ENCODE data around the gene PRSS12. TPM values are rescaled to one million over a fixed set of nuclear protein-coding genes. Genes with fewer than 3 reads are reported as not detected.

PRSS12 gene
- total RNA-seq, 1 experiment from 2014 or later = 13.8 TPM

DNA sequence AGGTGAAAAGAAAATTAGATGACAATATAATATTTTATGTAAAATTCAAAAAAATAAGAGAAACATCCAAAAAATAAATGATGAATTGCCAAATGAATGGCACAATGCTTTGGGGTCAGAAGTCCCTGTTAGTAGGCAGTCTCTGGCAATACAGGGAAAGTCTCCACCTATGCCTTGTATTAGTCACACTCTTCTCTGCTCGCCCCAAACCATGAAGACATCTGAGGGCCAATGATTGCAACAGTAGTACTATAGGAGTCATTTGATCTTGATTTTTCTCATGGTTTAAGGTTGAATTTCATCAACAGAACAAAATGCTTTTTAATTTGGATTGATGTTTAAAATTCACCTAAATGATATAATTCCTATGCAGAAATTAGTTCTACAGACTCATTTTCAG lies 3.9 kb upstream of the PRSS12 start (continued):
- no peak for TF ChIP-seq EGR1 (IDR thresholded peaks at IDR 0.05; ENCODE audit: low read depth)

DNA sequence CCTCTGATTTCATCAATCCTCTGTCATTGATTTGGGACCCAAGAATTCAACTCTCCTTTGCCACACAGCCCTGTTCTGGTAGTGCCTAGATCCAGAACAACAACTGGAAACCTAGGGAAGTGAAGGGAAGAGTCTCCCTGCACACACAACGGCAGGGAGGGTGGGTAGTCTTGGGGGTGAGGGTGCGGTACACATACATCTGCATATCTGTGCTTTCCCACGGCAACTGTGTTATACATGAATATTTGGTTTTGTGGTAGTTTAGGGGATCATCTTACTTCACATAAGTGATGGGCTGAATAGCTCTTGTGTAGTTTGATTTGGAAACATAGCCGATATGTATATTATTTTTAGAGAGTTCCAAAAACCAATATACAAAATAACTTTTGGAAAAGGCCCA lies 3.3 kb upstream of the PRSS12 start:
- no peaks in the 10 kb centered on the region for H3K36me3 ChIP-seq (ENCODE audit: control insufficient read depth in 1 of 2, insufficient read depth in 2 of 2, low read length in 2 of 2)
- intact Hi-C loops (cut with micrococcal nuclease) = no loop called here
- no peak overlapping the region for H2AFZ ChIP-seq (ENCODE audit: low read depth, low read length, poor library complexity, severe bottlenecking)
- H3K9ac ChIP-seq (ENCODE audit: low read length) = no peak overlapping the region
- no peak for ATAC-seq
- H3K9me2 ChIP-seq (ENCODE audit: insufficient read depth) = no peaks in the 10 kb centered on the region
- no peaks in the 10 kb centered on the region for H3K27me3 ChIP-seq (ENCODE audit: insufficient read depth, low read length)
- H3K4me2 ChIP-seq (ENCODE audit: low read length) = no peak overlapping the region
- ChIA-PET RAD21 (ENCODE audit: low non-redundant PET in 1 of 2, low total read pairs in 2 of 2, uncharacterized antibody in 2 of 2, unreplicated experiment in 2 of 2) (no interaction called here), POLR2A (no interaction called here), CTCF (no interaction called here)
- TF ChIP-seq EGR1 (IDR thresholded peaks at IDR 0.05; ENCODE audit: low read depth) (no peak), ZFX (IDR thresholded peaks at IDR 0.05) (no peak)
- DNase-seq (ENCODE audit: low read depth, low spot score) = no peak
- no TSS peak for BruUV-seq (replicated peaks)
- H3K27ac ChIP-seq (ENCODE audit: low read depth, low read length) = no peak overlapping the region
- H3K4me3 ChIP-seq (replicated peaks in 1 of 2; ENCODE audit: low read depth in 1 of 2, low read length in 2 of 2) = no peak overlapping the region
- H3K9me3 ChIP-seq (ENCODE audit: control insufficient read depth in 1 of 2, insufficient read depth in 1 of 2, low read depth in 1 of 2, low read length in 2 of 2) = no peaks in the 10 kb centered on the region
- no peaks in the 10 kb centered on the region for H4K20me1 ChIP-seq (ENCODE audit: insufficient read depth)
- peaks cover 0 to 24% of the 10 kb centered on the region in 2 experiments; a peak in 2 of 4 replicates for H3K4me1 ChIP-seq (ENCODE audit: control insufficient read depth in 1 of 2, insufficient read depth in 2 of 2, low read length in 2 of 2)
- H3K79me2 ChIP-seq (ENCODE audit: insufficient read depth, low read length) = no peaks in the 10 kb centered on the region

DNA sequence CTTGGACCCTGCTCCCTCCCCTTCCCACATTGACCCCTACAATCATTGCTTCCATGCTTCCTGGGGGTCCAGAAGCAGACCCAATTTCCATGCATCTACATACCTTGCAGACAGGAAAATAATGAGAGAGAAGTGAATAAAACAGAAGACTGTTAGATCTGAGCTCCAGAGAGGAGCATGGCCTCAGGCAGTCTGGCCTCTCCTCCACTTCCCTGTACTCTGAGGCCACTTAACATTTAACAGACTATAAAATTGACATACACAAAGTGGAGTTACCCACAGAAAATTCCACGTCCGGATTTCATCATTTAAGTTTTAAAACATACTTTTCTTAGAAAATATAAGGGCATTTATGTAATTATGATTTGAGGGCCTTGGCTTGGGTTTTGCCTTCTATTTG lies 2.1 kb upstream of the PRSS12 start:
- ChIA-PET RAD21 (ENCODE audit: low non-redundant PET in 1 of 2, low total read pairs in 2 of 2, uncharacterized antibody in 2 of 2, unreplicated experiment in 2 of 2) (no interaction called here), POLR2A (no interaction called here), CTCF (no interaction called here)
- Histone ChIP-seq H4K20me1 (ENCODE audit: insufficient read depth) (no peaks in the 10 kb centered on the region), H3K4me3 (replicated peaks in 1 of 2; ENCODE audit: low read depth in 1 of 2, low read length in 2 of 2) (no peak overlapping the region), H3K4me2 (ENCODE audit: low read length) (no peak overlapping the region), H2AFZ (ENCODE audit: low read depth, low read length, poor library complexity, severe bottlenecking) (no peak overlapping the region), H3K9me2 (ENCODE audit: insufficient read depth) (no peaks in the 10 kb centered on the region), H3K4me1 (ENCODE audit: control insufficient read depth in 1 of 2, insufficient read depth in 2 of 2, low read length in 2 of 2) (peaks cover 0 to 28% of the 10 kb centered on the region in 2 experiments; a peak in 2 of 4 replicates), H3K27ac (ENCODE audit: low read depth, low read length) (no peak overlapping the region), H3K79me2 (ENCODE audit: insufficient read depth, low read length) (no peaks in the 10 kb centered on the region), H3K36me3 (ENCODE audit: control insufficient read depth in 1 of 2, insufficient read depth in 2 of 2, low read length in 2 of 2) (no peaks in the 10 kb centered on the region), H3K27me3 (ENCODE audit: insufficient read depth, low read length) (no peaks in the 10 kb centered on the region), H3K9ac (ENCODE audit: low read length) (no peak overlapping the region), H3K9me3 (ENCODE audit: control insufficient read depth in 1 of 2, insufficient read depth in 1 of 2, low read depth in 1 of 2, low read length in 2 of 2) (no peaks in the 10 kb centered on the region)
- no TSS peak for BruUV-seq (replicated peaks)
- ATAC-seq (no peak), DNase-seq (ENCODE audit: low read depth, low spot score) (no peak)
- intact Hi-C loops (cut with micrococcal nuclease) = no loop called here
- TF ChIP-seq POLR2A (IDR thresholded peaks at IDR 0.05; ENCODE audit: borderline replicate concordance, extremely low read depth, insufficient read depth, insufficient read length) = no peak
- TF ChIP-seq ZFX (IDR thresholded peaks at IDR 0.05) = no peak
- TF ChIP-seq YY1 (IDR thresholded peaks at IDR 0.05; ENCODE audit: extremely low read depth, insufficient replicate concordance, low read depth, low read length) = no peak
- no peak for TF ChIP-seq SRF (IDR thresholded peaks at IDR 0.05; ENCODE audit: low read depth)
- TF ChIP-seq EZH2phosphoT487 (IDR thresholded peaks at IDR 0.05; ENCODE audit: borderline replicate concordance) = no peak
- TF ChIP-seq EZH2 (IDR thresholded peaks at IDR 0.05) = no peak
- no peak for TF ChIP-seq CEBPB (IDR thresholded peaks at IDR 0.05; ENCODE audit: low read depth)
- no peak for TF ChIP-seq FOSL1 (IDR thresholded peaks at IDR 0.05; ENCODE audit: low read depth)
- TF ChIP-seq, protein P1, sequence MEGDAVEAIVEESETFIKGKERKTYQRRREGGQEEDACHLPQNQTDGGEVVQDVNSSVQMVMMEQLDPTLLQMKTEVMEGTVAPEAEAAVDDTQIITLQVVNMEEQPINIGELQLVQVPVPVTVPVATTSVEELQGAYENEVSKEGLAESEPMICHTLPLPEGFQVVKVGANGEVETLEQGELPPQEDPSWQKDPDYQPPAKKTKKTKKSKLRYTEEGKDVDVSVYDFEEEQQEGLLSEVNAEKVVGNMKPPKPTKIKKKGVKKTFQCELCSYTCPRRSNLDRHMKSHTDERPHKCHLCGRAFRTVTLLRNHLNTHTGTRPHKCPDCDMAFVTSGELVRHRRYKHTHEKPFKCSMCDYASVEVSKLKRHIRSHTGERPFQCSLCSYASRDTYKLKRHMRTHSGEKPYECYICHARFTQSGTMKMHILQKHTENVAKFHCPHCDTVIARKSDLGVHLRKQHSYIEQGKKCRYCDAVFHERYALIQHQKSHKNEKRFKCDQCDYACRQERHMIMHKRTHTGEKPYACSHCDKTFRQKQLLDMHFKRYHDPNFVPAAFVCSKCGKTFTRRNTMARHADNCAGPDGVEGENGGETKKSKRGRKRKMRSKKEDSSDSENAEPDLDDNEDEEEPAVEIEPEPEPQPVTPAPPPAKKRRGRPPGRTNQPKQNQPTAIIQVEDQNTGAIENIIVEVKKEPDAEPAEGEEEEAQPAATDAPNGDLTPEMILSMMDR (IDR thresholded peaks at IDR 0.05 in 2 of 3, conservative IDR thresholded peaks at IDR 0.05 in 1 of 3; ENCODE audit: borderline replicate concordance in 1 of 3, insufficient read depth in 1 of 3, low read depth in 2 of 3, low read length in 2 of 3) = no peak
- TF ChIP-seq TCF7L2 (IDR thresholded peaks at IDR 0.05; ENCODE audit: borderline replicate concordance, extremely low read depth, insufficient read depth, insufficient read length) = no peak
- TF ChIP-seq RAD21 (IDR thresholded peaks at IDR 0.05; ENCODE audit: low read depth) = no peak
- TF ChIP-seq, protein P2, sequence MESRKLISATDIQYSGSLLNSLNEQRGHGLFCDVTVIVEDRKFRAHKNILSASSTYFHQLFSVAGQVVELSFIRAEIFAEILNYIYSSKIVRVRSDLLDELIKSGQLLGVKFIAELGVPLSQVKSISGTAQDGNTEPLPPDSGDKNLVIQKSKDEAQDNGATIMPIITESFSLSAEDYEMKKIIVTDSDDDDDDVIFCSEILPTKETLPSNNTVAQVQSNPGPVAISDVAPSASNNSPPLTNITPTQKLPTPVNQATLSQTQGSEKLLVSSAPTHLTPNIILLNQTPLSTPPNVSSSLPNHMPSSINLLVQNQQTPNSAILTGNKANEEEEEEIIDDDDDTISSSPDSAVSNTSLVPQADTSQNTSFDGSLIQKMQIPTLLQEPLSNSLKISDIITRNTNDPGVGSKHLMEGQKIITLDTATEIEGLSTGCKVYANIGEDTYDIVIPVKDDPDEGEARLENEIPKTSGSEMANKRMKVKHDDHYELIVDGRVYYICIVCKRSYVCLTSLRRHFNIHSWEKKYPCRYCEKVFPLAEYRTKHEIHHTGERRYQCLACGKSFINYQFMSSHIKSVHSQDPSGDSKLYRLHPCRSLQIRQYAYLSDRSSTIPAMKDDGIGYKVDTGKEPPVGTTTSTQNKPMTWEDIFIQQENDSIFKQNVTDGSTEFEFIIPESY (IDR thresholded peaks at IDR 0.05; ENCODE audit: extremely low read depth, insufficient replicate concordance, low read length) = no peak
- no peak for TF ChIP-seq ZNF274 (IDR thresholded peaks at IDR 0.05; ENCODE audit: low read depth, low read length)
- no peak for TF ChIP-seq SIN3A (IDR thresholded peaks at IDR 0.05; ENCODE audit: low read depth)
- no peak for TF ChIP-seq POLR2AphosphoS5 (IDR thresholded peaks at IDR 0.05; ENCODE audit: low read depth, low read length)
